Measurements from ENCODE around the gene HK1. TPM values are rescaled to one million over a fixed set of nuclear protein-coding genes. Genes with fewer than 3 reads are reported as not detected.

The HK1 gene
- total and polyA plus RNA-seq, 4 donors: 1.8 to 166 (median 7.4) TPM

GRCh38 chr10:69230128-69230527 is 48.2 kb upstream of the HK1 start (continued):
- no peak for TF ChIP-seq REST (IDR thresholded peaks at IDR 0.05)

GRCh38 chr10:69232252-69232651 is 46.0 kb upstream of the HK1 start:
- TF ChIP-seq YY1 (IDR thresholded peaks at IDR 0.05) (no peak), ZBTB33 (IDR thresholded peaks at IDR 0.05) (no peak), ATF3 (IDR thresholded peaks at IDR 0.05) (no peak), HNF4G (IDR thresholded peaks at IDR 0.05) (no peak), GABPA (IDR thresholded peaks at IDR 0.05 in 1 of 2, conservative IDR thresholded peaks at IDR 0.05 in 1 of 2) (no peak), FOXA2 (IDR thresholded peaks at IDR 0.05) (no peak), CTCF (IDR thresholded peaks at IDR 0.05; ENCODE audit: low read depth, low read length, missing input control) (no peak), NR2F2 (IDR thresholded peaks at IDR 0.05) (no peak), HNF4A (conservative IDR thresholded peaks at IDR 0.05) (no peak), EGR1 (IDR thresholded peaks at IDR 0.05; ENCODE audit: low read depth in 2 of 2) (no peak), REST (IDR thresholded peaks at IDR 0.05) (no peak), RXRA (IDR thresholded peaks at IDR 0.05) (no peak)
- Histone ChIP-seq H3K4me1 (ENCODE audit: control insufficient read depth in 4 of 4, insufficient read depth in 4 of 4, low read length in 3 of 4) (no peaks in the 10 kb centered on the region), H3K9me3 (ENCODE audit: control insufficient read depth in 4 of 4, low read length in 3 of 4) (no peaks in the 10 kb centered on the region), H3K36me3 (ENCODE audit: control insufficient read depth in 4 of 4, insufficient read depth in 3 of 4, low read depth in 1 of 4, low read length in 3 of 4) (no peaks in the 10 kb centered on the region), H3K9ac (ENCODE audit: low read depth in 1 of 2, low read length in 2 of 2) (no peak overlapping the region), H3K27me3 (ENCODE audit: control insufficient read depth in 4 of 4, insufficient read depth in 4 of 4, low read length in 3 of 4) (no peaks in the 10 kb centered on the region), H3K4me3 (ENCODE audit: low read depth in 1 of 3, low read length in 3 of 3) (no peak overlapping the region), H3K27ac (ENCODE audit: low read depth in 1 of 2, low read length in 2 of 2) (no peak overlapping the region)
- DNase-seq (ENCODE audit: low spot score): no peak
- 87% methylated on average over 9 of the region's 9 CpGs for WGBS

All from liver (tissue), 9 donors.